IPS-18c (cell line): ENCODE data around the gene CFP.
A peak's percentile ranks its signal among the peaks of the same experiment; 100 is the strongest.
"Not testable (repeated sequence)": the region's sequence is repeated elsewhere in the genome, so short reads cannot be mapped to it uniquely, and the experiment has no call there.

Experiments
- H3K4me3 ChIP-seq: 2 replicates; pipeline ENCODE4 v1.7.0; 2013; ENCODE audit warnings: low read depth, mild to moderate bottlenecking, low read length, moderate library complexity; ENCODE audit not compliant: insufficient read depth
- H3K9me3 ChIP-seq: one replicate; pipeline ENCODE4 v1.6.1; 2013; ENCODE audit warnings: mild to moderate bottlenecking, low read length, moderate library complexity; ENCODE audit not compliant: control insufficient read depth, insufficient read depth

Gene CFP

GRCh38 chrX:47629419-47630200, at the start of gene CFP:
Gene CFP (minus strand): TSS chrX:47629930. CDS start chrX:47629844, 86 bp downstream.
- Histone ChIP-seq H3K4me3 (no peak within 1 kb of the TSS; the same call in 1 of the 2 replicates), H3K9me3 (peaks cover 10% of the 10 kb centered on the region)

GRCh38 chrX:47675959-47676859, 46.5 kb upstream of the CFP start:
- not testable (repeated sequence) for H3K4me3 ChIP-seq
- H3K9me3 ChIP-seq, result peaks cover 10% of the 10 kb centered on the region

GRCh38 chrX:47674776-47675175, 45.0 kb upstream of the CFP start:
- H3K9me3 ChIP-seq, result peaks cover 10% of the 10 kb centered on the region

GRCh38 chrX:47665797-47666196, 36.1 kb upstream of the CFP start:
- not testable (repeated sequence) for H3K9me3 ChIP-seq, H3K4me3 ChIP-seq

More at GRCh38 chrX:47674776-47675175, 45.0 kb upstream of the CFP start:
- no peak overlapping the region for H3K4me3 ChIP-seq

GRCh38 chrX:47664737-47665136, 35.0 kb upstream of the CFP start:
- Histone ChIP-seq H3K9me3 (peaks cover 4% of the 10 kb centered on the region), H3K4me3 (no peak overlapping the region)

- Histone ChIP-seq H3K9me3 (peaks cover 7% of the 10 kb centered on the region), H3K4me3 (no peak overlapping the region)
Measured at GRCh38 chrX:47662144-47662657, 32.5 kb upstream of the CFP start.

GRCh38 chrX:47661539-47661938, 31.8 kb upstream of the CFP start:
- Histone ChIP-seq H3K9me3 (peaks cover 7% of the 10 kb centered on the region), H3K4me3 (no peak overlapping the region)

- H3K9me3 ChIP-seq, result peaks cover 7% of the 10 kb centered on the region
- no peak overlapping the region; the same call in 1 of the 2 replicates for H3K4me3 ChIP-seq
Measured at GRCh38 chrX:47659421-47659726, 29.6 kb upstream of the CFP start.

GRCh38 chrX:47658684-47659420, 29.1 kb upstream of the CFP start, which contains the start of gene UXT:
Gene UXT (minus strand): TSS chrX:47659180. CDS start chrX:47658927, 253 bp downstream.
- H3K9me3 ChIP-seq, result peaks cover 7% of the 10 kb centered on the region
- peak within 1 kb of the TSS; percentile 81 for H3K4me3 ChIP-seq

- Histone ChIP-seq H3K4me3 (peak overlapping the region; percentile 81; the same call in 1 of the 2 replicates), H3K9me3 (peaks cover 7% of the 10 kb centered on the region)
Measured at GRCh38 chrX:47658301-47658683, 28.6 kb upstream of the CFP start.

GRCh38 chrX:47651043-47651905, 21.5 kb upstream of the CFP start:
- H3K4me3 ChIP-seq, result peak overlapping the region; percentile 46
- H3K9me3 ChIP-seq, result peaks cover 5% of the 10 kb centered on the region

GRCh38 chrX:47650164-47651042, 20.7 kb upstream of the CFP start, which contains the start of gene ELK1:
Gene ELK1 (minus strand): TSS chrX:47650563. CDS start chrX:47641441, 9,122 bp downstream.
- Histone ChIP-seq H3K4me3 (peak within 1 kb of the TSS; percentile 63), H3K9me3 (peaks cover 5% of the 10 kb centered on the region)

- H3K9me3 ChIP-seq, result peaks cover 5% of the 10 kb centered on the region
- peak overlapping the region; percentile 63 for H3K4me3 ChIP-seq
Measured at GRCh38 chrX:47649781-47650163, 20.0 kb upstream of the CFP start.

- Histone ChIP-seq H3K9me3 (peaks cover 5% of the 10 kb centered on the region), H3K4me3 (peak overlapping the region; percentile 36)
Measured at GRCh38 chrX:47649271-47649670, 19.5 kb upstream of the CFP start.

GRCh38 chrX:47648376-47648775, 18.6 kb upstream of the CFP start:
- Histone ChIP-seq H3K9me3 (peaks cover 5% of the 10 kb centered on the region), H3K4me3 (no peak overlapping the region)
